Ectodermal cell (in vitro differentiated cells): ENCODE data around the gene KRIT1.

Experiments used
- H3K27ac ChIP-seq: 2 replicates; pipeline ENCODE4 v1.7.0; 2013; ENCODE audit warnings: mild to moderate bottlenecking, low read depth, low read length; ENCODE audit not compliant: insufficient read depth, poor library complexity, severe bottlenecking
- H3K27me3 ChIP-seq: 2 replicates; pipeline ENCODE4 v1.7.0; 2013; ENCODE audit warnings: mild to moderate bottlenecking, low read length; ENCODE audit not compliant: insufficient read depth, control insufficient read depth, poor library complexity, severe bottlenecking
- H3K36me3 ChIP-seq: one replicate; pipeline ENCODE4 v1.7.0; 2013; ENCODE audit warnings: low read length; ENCODE audit not compliant: control insufficient read depth, insufficient read depth
- H3K4me1 ChIP-seq: one replicate; pipeline ENCODE4 v1.7.0; 2013; ENCODE audit warnings: low read length; ENCODE audit not compliant: control insufficient read depth, insufficient read depth
- H3K4me3 ChIP-seq: 2 replicates; pipeline ENCODE4 v1.7.0; 2013; ENCODE audit warnings: low read depth, low read length, control low read depth; ENCODE audit not compliant: insufficient read depth
- H3K9me3 ChIP-seq: 2 replicates; pipeline ENCODE4 v1.7.0; 2013; ENCODE audit warnings: mild to moderate bottlenecking, low read length, moderate library complexity; ENCODE audit not compliant: control insufficient read depth
- WGBS, 2 experiments: methylation state at CpG; one replicate each; pipeline ENCODE4 v1.1.7; 2013; ENCODE audit warnings: missing lambda C conversion rate in 2 of 2; 5-methylcytosine and 5-hydroxymethylcytosine counted together

Gene KRIT1

GRCh38 chr7:92251181-92251580 is 5.5 kb upstream of the KRIT1 start:
- 93 to 100% methylated on average over 1 of the region's 1 CpG for WGBS, 2 experiments
- Histone ChIP-seq H3K4me3 (no peak overlapping the region), H3K36me3 (no peaks in the 10 kb centered on the region), H3K27me3 (no peaks in the 10 kb centered on the region), H3K4me1 (peaks cover 5% of the 10 kb centered on the region), H3K27ac (no peak overlapping the region), H3K9me3 (no peaks in the 10 kb centered on the region)

GRCh38 chr7:92250603-92251002 is 4.9 kb upstream of the KRIT1 start:
- no peaks in the 10 kb centered on the region for H3K36me3 ChIP-seq
- peaks cover 5% of the 10 kb centered on the region for H3K4me1 ChIP-seq
- no peaks in the 10 kb centered on the region for H3K27me3 ChIP-seq
- no peak overlapping the region for H3K4me3 ChIP-seq
- H3K27ac ChIP-seq, result no peak overlapping the region
- H3K9me3 ChIP-seq, result no peaks in the 10 kb centered on the region

GRCh38 chr7:92246360-92247101 is 817 bp upstream of the KRIT1 start:
- Histone ChIP-seq H3K4me1 (peaks cover 12% of the 10 kb centered on the region), H3K9me3 (no peaks in the 10 kb centered on the region), H3K4me3 (peak overlapping the region; percentile 80), H3K27ac (peak overlapping the region; percentile 84), H3K27me3 (no peaks in the 10 kb centered on the region), H3K36me3 (no peaks in the 10 kb centered on the region)
- 1% methylated on average over 34 to 35 of the region's 35 CpGs for WGBS, 2 experiments

- Histone ChIP-seq H3K4me3 (peak overlapping the region; percentile 80), H3K27ac (peak overlapping the region; percentile 84), H3K36me3 (peaks cover 3% of the 10 kb centered on the region), H3K27me3 (no peaks in the 10 kb centered on the region), H3K4me1 (peaks cover 12% of the 10 kb centered on the region), H3K9me3 (no peaks in the 10 kb centered on the region)
- 6% methylated on average over 11 of the region's 11 CpGs for WGBS, 2 experiments
These were observed 767 bp downstream of the KRIT1 start for GRCh38 chr7:92244808-92245486.

GRCh38 chr7:92242972-92243371 is 2.7 kb downstream of the KRIT1 start:
- Histone ChIP-seq H3K27me3 (no peaks in the 10 kb centered on the region), H3K9me3 (no peaks in the 10 kb centered on the region), H3K27ac (no peak overlapping the region), H3K4me3 (no peak overlapping the region), H3K36me3 (peaks cover 10% of the 10 kb centered on the region), H3K4me1 (peaks cover 12% of the 10 kb centered on the region)
- WGBS, 2 experiments, result 94 to 100% methylated on average over 1 to 6 of the region's 6 CpGs

- Histone ChIP-seq H3K27ac (no peak overlapping the region), H3K36me3 (peaks cover 21% of the 10 kb centered on the region), H3K9me3 (no peaks in the 10 kb centered on the region), H3K4me1 (no peaks in the 10 kb centered on the region), H3K27me3 (no peaks in the 10 kb centered on the region), H3K4me3 (no peak overlapping the region)
- WGBS, 2 experiments, result 91 to 94% methylated on average over 2 of the region's 2 CpGs
These were observed 15.2 kb downstream of the KRIT1 start for GRCh38 chr7:92230547-92230946.

GRCh38 chr7:92228742-92229141 is 17.0 kb downstream of the KRIT1 start:
- Histone ChIP-seq H3K27me3 (no peaks in the 10 kb centered on the region), H3K4me3 (no peak overlapping the region), H3K4me1 (no peaks in the 10 kb centered on the region), H3K9me3 (no peaks in the 10 kb centered on the region), H3K27ac (no peak overlapping the region), H3K36me3 (peaks cover 21% of the 10 kb centered on the region)
- WGBS, 2 experiments, result 94 to 97% methylated on average over 2 of the region's 2 CpGs

GRCh38 chr7:92228100-92228499 is 17.6 kb downstream of the KRIT1 start:
- no peaks in the 10 kb centered on the region for H3K4me1 ChIP-seq
- 92 to 97% methylated on average over 2 of the region's 2 CpGs for WGBS, 2 experiments
- no peaks in the 10 kb centered on the region for H3K9me3 ChIP-seq
- H3K36me3 ChIP-seq, result peaks cover 15% of the 10 kb centered on the region
- no peak overlapping the region for H3K27ac ChIP-seq
- no peak overlapping the region for H3K4me3 ChIP-seq
- H3K27me3 ChIP-seq, result no peaks in the 10 kb centered on the region

GRCh38 chr7:92226981-92227380 is 18.7 kb downstream of the KRIT1 start:
- 84 to 92% methylated on average over 3 to 4 of the region's 4 CpGs for WGBS, 2 experiments
- Histone ChIP-seq H3K27ac (no peak overlapping the region), H3K4me3 (no peak overlapping the region), H3K4me1 (no peaks in the 10 kb centered on the region), H3K9me3 (no peaks in the 10 kb centered on the region), H3K27me3 (no peaks in the 10 kb centered on the region), H3K36me3 (peaks cover 14% of the 10 kb centered on the region)

- WGBS, 2 experiments, result 94 to 100% methylated on average over 3 of the region's 3 CpGs
- peaks cover 17% of the 10 kb centered on the region for H3K36me3 ChIP-seq
- H3K4me3 ChIP-seq, result no peak overlapping the region
- H3K27me3 ChIP-seq, result no peaks in the 10 kb centered on the region
- no peaks in the 10 kb centered on the region for H3K4me1 ChIP-seq
- H3K9me3 ChIP-seq, result no peaks in the 10 kb centered on the region
- H3K27ac ChIP-seq, result no peak overlapping the region
These were observed 23.9 kb downstream of the KRIT1 start for GRCh38 chr7:92221766-92222165.
